Measurements from ENCODE around the gene XYLB.
"Not testable (repeated sequence)": the region's sequence is repeated elsewhere in the genome, so short reads cannot be mapped to it uniquely, and the experiment has no call there.

XYLB gene

GRCh38 chr3:38346587-38347410, at the start of gene XYLB:
XYLB (plus strand) TSS chr3:38346785; CDS start chr3:38346869, 84 bp downstream.
- DNase-seq = peak; percentile 87 to 96 (median 94)

GRCh38 chr3:38297053-38297452, 49.5 kb upstream of the XYLB start:
- not testable (repeated sequence) for DNase-seq

GRCh38 chr3:38297537-38297936, 49.0 kb upstream of the XYLB start:
- no peak for DNase-seq

GRCh38 chr3:38297947-38298711, 48.5 kb upstream of the XYLB start:
- peak in 1 of 3 donors; percentile 35 for DNase-seq

GRCh38 chr3:38306941-38307340, 39.6 kb upstream of the XYLB start:
- DNase-seq = no peak

GRCh38 chr3:38307599-38307998, 39.0 kb upstream of the XYLB start:
- no peak for DNase-seq

GRCh38 chr3:38308456-38308855, 38.1 kb upstream of the XYLB start:
- no peak for DNase-seq

- peak; percentile 27 to 62 (median 60) for DNase-seq
Measured at GRCh38 chr3:38311476-38311875, 35.1 kb upstream of the XYLB start.

- DNase-seq = no peak
Measured at GRCh38 chr3:38311941-38312340, 34.6 kb upstream of the XYLB start.

GRCh38 chr3:38312356-38312755, 34.2 kb upstream of the XYLB start:
- no peak for DNase-seq

- no peak for DNase-seq
Measured at GRCh38 chr3:38313263-38313662, 33.3 kb upstream of the XYLB start.

- DNase-seq = peak; percentile 31 to 41 (median 36)
Measured at GRCh38 chr3:38313695-38314094, 32.9 kb upstream of the XYLB start.

GRCh38 chr3:38314112-38314763, 32.3 kb upstream of the XYLB start:
- DNase-seq = no peak

GRCh38 chr3:38314764-38315487, 31.7 kb upstream of the XYLB start:
- no peak for DNase-seq

GRCh38 chr3:38315488-38316230, 30.9 kb upstream of the XYLB start:
- DNase-seq = no peak

GRCh38 chr3:38316356-38317191, 30.0 kb upstream of the XYLB start:
- DNase-seq = no peak

- peak; percentile 6 to 28 (median 10) for DNase-seq
Measured at GRCh38 chr3:38317192-38317759, 29.3 kb upstream of the XYLB start.

- no peak for DNase-seq
Measured at GRCh38 chr3:38318766-38319671, 27.6 kb upstream of the XYLB start.

- not testable (repeated sequence) for DNase-seq
Measured at GRCh38 chr3:38320638-38321037, 25.9 kb upstream of the XYLB start.

GRCh38 chr3:38323060-38323459, 23.5 kb upstream of the XYLB start:
- no peak for DNase-seq
